ENCODE results near the gene OPCML.

OPCML gene

DNA sequence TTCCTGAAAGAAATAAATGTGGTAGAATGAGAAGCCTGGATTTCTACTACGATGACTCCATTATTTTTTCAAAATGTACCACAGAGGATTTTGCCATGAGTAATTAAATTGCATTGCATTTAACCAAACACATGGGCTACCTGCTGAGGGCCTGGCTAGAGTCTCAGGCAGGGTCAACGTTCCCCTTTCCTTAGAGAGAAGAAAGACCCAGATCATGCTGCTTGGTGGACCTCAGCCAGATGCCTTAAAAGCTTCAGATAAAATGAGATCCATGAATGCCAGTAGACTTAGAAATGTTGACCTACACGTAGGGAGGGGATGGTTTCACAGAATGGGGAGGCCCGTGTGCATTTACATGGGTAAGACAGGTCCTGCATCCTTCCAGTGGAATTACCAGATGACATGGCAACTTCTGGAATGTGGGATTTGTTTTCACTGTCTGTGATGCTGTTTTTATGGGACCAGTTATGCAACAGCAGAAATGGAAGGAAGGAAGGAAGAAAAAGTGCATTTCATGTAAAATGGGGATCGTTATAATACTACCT is 1092.5 kb downstream of the OPCML start:
- Histone ChIP-seq H3K9ac (ENCODE audit: low read length) (no peak overlapping the region), H3K79me2 (ENCODE audit: low read length) (no peaks in the 10 kb centered on the region), H2AFZ (ENCODE audit: low read length) (no peak overlapping the region), H3K27me3 (replicated peaks; ENCODE audit: insufficient read depth, low read length) (no peaks in the 10 kb centered on the region), H3K4me3 (ENCODE audit: low read length) (no peak overlapping the region), H3K4me2 (ENCODE audit: low read depth, low read length) (no peak overlapping the region), H3K9me2 (replicated peaks; ENCODE audit: insufficient read depth, low read length) (no peaks in the 10 kb centered on the region), H3K27ac (ENCODE audit: low read length) (no peak overlapping the region), H3K36me3 (replicated peaks; ENCODE audit: insufficient read depth, low read length) (no peaks in the 10 kb centered on the region), H3K4me1 (ENCODE audit: low read length) (no peaks in the 10 kb centered on the region), H4K20me1 (ENCODE audit: insufficient read depth, low read length) (no peaks in the 10 kb centered on the region), H3F3A (ENCODE audit: insufficient read depth, low read length) (no peaks in the 10 kb centered on the region), H3K9me3 (replicated peaks; ENCODE audit: insufficient read depth, low read length) (no peaks in the 10 kb centered on the region)
- no peak for DNase-seq
- TF ChIP-seq EZH2phosphoT487 (IDR thresholded peaks at IDR 0.05; ENCODE audit: low read length) (no peak), EZH2 (optimal IDR thresholded peaks at IDR 0.05; ENCODE audit: low read depth, low read length) (no peak)
- TF ChIP-seq, protein P1, sequence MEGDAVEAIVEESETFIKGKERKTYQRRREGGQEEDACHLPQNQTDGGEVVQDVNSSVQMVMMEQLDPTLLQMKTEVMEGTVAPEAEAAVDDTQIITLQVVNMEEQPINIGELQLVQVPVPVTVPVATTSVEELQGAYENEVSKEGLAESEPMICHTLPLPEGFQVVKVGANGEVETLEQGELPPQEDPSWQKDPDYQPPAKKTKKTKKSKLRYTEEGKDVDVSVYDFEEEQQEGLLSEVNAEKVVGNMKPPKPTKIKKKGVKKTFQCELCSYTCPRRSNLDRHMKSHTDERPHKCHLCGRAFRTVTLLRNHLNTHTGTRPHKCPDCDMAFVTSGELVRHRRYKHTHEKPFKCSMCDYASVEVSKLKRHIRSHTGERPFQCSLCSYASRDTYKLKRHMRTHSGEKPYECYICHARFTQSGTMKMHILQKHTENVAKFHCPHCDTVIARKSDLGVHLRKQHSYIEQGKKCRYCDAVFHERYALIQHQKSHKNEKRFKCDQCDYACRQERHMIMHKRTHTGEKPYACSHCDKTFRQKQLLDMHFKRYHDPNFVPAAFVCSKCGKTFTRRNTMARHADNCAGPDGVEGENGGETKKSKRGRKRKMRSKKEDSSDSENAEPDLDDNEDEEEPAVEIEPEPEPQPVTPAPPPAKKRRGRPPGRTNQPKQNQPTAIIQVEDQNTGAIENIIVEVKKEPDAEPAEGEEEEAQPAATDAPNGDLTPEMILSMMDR (IDR thresholded peaks at IDR 0.05; ENCODE audit: low read length), result no peak

DNA sequence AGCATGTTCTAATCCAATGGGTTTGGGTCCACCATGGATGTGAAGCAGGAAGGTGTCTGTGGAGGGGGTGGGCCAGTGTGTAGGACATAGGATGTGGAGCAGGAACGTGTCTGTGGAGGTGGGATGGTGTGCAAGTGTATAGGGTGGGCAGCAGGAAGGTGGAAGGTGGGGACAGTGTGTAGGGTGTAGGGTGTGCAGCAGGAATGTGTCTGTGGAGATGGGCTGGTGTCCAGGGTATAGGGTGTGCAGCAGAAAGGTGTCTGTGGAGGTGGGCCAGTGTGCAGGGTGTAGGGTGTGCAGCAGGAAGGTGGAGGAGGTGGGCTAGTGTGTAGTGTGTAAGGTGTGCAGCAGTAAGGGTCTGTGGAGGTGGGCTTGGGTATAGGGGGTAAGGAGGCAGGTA is 1093.9 kb downstream of the OPCML start:
- Histone ChIP-seq H3K4me3 (ENCODE audit: low read length) (no peak overlapping the region), H3K27ac (ENCODE audit: low read length) (no peak overlapping the region), H3K36me3 (replicated peaks; ENCODE audit: insufficient read depth, low read length) (no peaks in the 10 kb centered on the region), H3F3A (ENCODE audit: insufficient read depth, low read length) (no peaks in the 10 kb centered on the region), H3K9me3 (replicated peaks; ENCODE audit: insufficient read depth, low read length) (no peaks in the 10 kb centered on the region), H3K79me2 (ENCODE audit: low read length) (no peaks in the 10 kb centered on the region), H3K4me2 (ENCODE audit: low read depth, low read length) (no peak overlapping the region), H4K20me1 (ENCODE audit: insufficient read depth, low read length) (no peaks in the 10 kb centered on the region), H3K9me2 (replicated peaks; ENCODE audit: insufficient read depth, low read length) (no peaks in the 10 kb centered on the region), H3K9ac (ENCODE audit: low read length) (no peak overlapping the region), H2AFZ (ENCODE audit: low read length) (no peak overlapping the region), H3K4me1 (ENCODE audit: low read length) (no peaks in the 10 kb centered on the region), H3K27me3 (replicated peaks; ENCODE audit: insufficient read depth, low read length) (no peaks in the 10 kb centered on the region)
- DNase-seq, result no peak
- no peak for TF ChIP-seq EZH2 (optimal IDR thresholded peaks at IDR 0.05; ENCODE audit: low read depth, low read length)
- no peak for TF ChIP-seq EZH2phosphoT487 (IDR thresholded peaks at IDR 0.05; ENCODE audit: low read length)
- TF ChIP-seq, protein P1 (IDR thresholded peaks at IDR 0.05; ENCODE audit: low read length), result no peak

DNA sequence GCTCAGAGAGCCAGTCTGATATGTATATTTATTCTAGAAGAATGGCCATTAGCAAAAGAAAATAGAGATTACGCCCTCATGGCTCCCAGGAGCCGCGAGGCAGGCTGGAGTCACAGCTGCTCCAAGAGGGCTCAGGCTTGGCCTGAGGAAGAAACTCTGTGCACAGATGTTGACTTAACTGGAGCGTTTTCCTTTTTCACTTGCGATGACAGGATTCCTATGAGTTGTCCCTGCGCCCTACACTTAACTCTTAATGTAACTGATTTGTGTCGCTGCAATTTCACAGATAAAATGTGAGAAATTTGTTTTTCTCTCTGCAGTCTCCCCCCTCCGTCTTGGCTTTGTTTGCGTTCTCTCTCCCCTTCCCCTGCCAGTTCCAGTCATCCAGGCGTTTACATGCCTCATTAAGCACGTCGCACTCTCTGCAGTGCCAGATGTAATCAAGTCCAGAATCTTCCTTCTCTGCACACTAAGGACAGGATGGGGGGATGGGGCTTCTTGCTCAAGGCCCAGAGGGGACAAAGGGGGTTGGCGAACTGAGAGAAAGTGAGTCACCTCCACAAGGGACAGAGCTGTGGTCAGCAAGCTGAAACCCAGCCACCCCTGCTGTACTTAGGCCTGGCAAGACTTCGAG is 1101.8 kb downstream of the OPCML start:
- Histone ChIP-seq H3K4me1 (ENCODE audit: low read length) (no peaks in the 10 kb centered on the region), H3F3A (ENCODE audit: insufficient read depth, low read length) (no peaks in the 10 kb centered on the region), H3K27ac (ENCODE audit: low read length) (no peak overlapping the region), H3K79me2 (ENCODE audit: low read length) (no peaks in the 10 kb centered on the region), H3K4me3 (ENCODE audit: low read length) (no peak overlapping the region), H4K20me1 (ENCODE audit: insufficient read depth, low read length) (no peaks in the 10 kb centered on the region), H3K9me3 (replicated peaks; ENCODE audit: insufficient read depth, low read length) (no peaks in the 10 kb centered on the region), H3K9ac (ENCODE audit: low read length) (no peak overlapping the region), H3K4me2 (ENCODE audit: low read depth, low read length) (no peak overlapping the region), H3K27me3 (replicated peaks; ENCODE audit: insufficient read depth, low read length) (no peaks in the 10 kb centered on the region), H2AFZ (ENCODE audit: low read length) (no peak overlapping the region), H3K36me3 (replicated peaks; ENCODE audit: insufficient read depth, low read length) (no peaks in the 10 kb centered on the region), H3K9me2 (replicated peaks; ENCODE audit: insufficient read depth, low read length) (no peaks in the 10 kb centered on the region)
- TF ChIP-seq, protein P1 (IDR thresholded peaks at IDR 0.05; ENCODE audit: low read length), result no peak
- TF ChIP-seq EZH2 (optimal IDR thresholded peaks at IDR 0.05; ENCODE audit: low read depth, low read length), result no peak
- no peak for TF ChIP-seq EZH2phosphoT487 (IDR thresholded peaks at IDR 0.05; ENCODE audit: low read length)
- no peak for DNase-seq
